MCF 10A (cell line): Measurements from ENCODE around the gene LTF. TPM values are rescaled to one million over a fixed set of nuclear protein-coding genes. Genes with fewer than 3 reads are reported as not detected.
A peak's percentile ranks its signal among the peaks of the same experiment; 100 is the strongest.

Experiments used
- BruUV-seq: library from RNA; stranded (reverse); fragments of 400-500 nt; replicated peaks from 2 replicates; lab custom pipeline; 2021; lab: Mats Ljungman, UMichigan
- CTCF ChIA-PET: fragments of 300-600 bp; sonication (Branson Sonifier 250); formaldehyde crosslinking; extraction: SDS; loops from one replicate; lab custom pipeline; 2021; ENCODE audit warnings: antibody characterized with exemption, inconsistent platforms; lab: Yijun Ruan, JAX
- POLR2A ChIA-PET: fragments of 300-600, 350-650 bp; sonication (Branson Sonifier 250); formaldehyde crosslinking; extraction: SDS; loops from one replicate; lab custom pipeline; 2020; ENCODE audit warnings: antibody characterized with exemption, inconsistent platforms; lab: Yijun Ruan, JAX
- DNase-seq: peaks from one replicate; pipeline ENCODE4 v3.0.0-alpha.2; 2018; ENCODE audit not compliant: unreplicated experiment
- H3K27ac Mint-ChIP-seq: one replicate; pipeline ENCODE4 v1.8.0; 2022; ENCODE audit warnings: mild to moderate bottlenecking, low read depth, mixed read lengths; ENCODE audit not compliant: unreplicated experiment
- H3K27me3 Mint-ChIP-seq: one replicate; pipeline ENCODE4 v1.8.0; 2022; ENCODE audit warnings: mixed read lengths; ENCODE audit not compliant: insufficient read depth, unreplicated experiment
- H3K36me3 Mint-ChIP-seq: one replicate; pipeline ENCODE4 v1.8.0; 2022; ENCODE audit warnings: mild to moderate bottlenecking, moderate library complexity, mixed read lengths; ENCODE audit not compliant: insufficient read depth, unreplicated experiment
- H3K4me1 Mint-ChIP-seq: one replicate; pipeline ENCODE4 v1.8.0; 2022; ENCODE audit warnings: mixed read lengths; ENCODE audit not compliant: insufficient read depth, unreplicated experiment
- H3K4me3 Mint-ChIP-seq: one replicate; pipeline ENCODE4 v1.8.0; 2022; ENCODE audit warnings: mild to moderate bottlenecking, moderate library complexity, mixed read lengths; ENCODE audit not compliant: unreplicated experiment
- H3K9me3 Mint-ChIP-seq: one replicate; pipeline ENCODE4 v1.8.0; 2022; ENCODE audit warnings: mixed read lengths; ENCODE audit not compliant: unreplicated experiment
- CTCF ChIP-seq: fragments of 200-600 bp; IDR thresholded peaks from one replicate; pipeline ENCODE4 v1.8.0; 2022; ENCODE audit warnings: antibody characterized with exemption, mild to moderate bottlenecking; ENCODE audit not compliant: unreplicated experiment
- intact Hi-C: fragments of 100-400 bp; cut with micrococcal nuclease; formaldehyde crosslinking; loops from 2 replicates; pipeline ENCODE4 v1.14.1; 2022
- total RNA-seq: library from RNA; stranded (reverse); gene quantifications from 2 replicates; pipeline ENCODE4 v1.2.3, GENCODE V29; 2022

LTF gene
- total RNA-seq, 1 experiment from 2014 or later = not detected

- no peak overlapping the region for H3K27ac Mint-ChIP-seq
Observed at GRCh38 chr3:46386205-46386604, 78.5 kb downstream of the LTF start.

More at GRCh38 chr3:46386205-46386604, 78.5 kb downstream of the LTF start:
- POLR2A ChIA-PET = interaction anchor here (0.6 to 1.3 kb wide), 12 partner anchors 8 to 1606 kb away, joined by 3 to 7 read pairs (median 3); no protein-coding TSS in a partner anchor
- Mint-ChIP-seq H3K36me3 (no peaks in the 10 kb centered on the region), H3K9me3 (no peaks in the 10 kb centered on the region), H3K4me1 (peaks cover 14% of the 10 kb centered on the region), H3K4me3 (peak overlapping the region; percentile 57), H3K27me3 (no peaks in the 10 kb centered on the region)
- BruUV-seq = no TSS peak
- no peak for TF ChIP-seq CTCF
- CTCF ChIA-PET = interaction anchor here (1.0 to 1.9 kb wide), 4 partner anchors 9 to 301 kb away, joined by 3 to 6 read pairs (median 4); no protein-coding TSS in a partner anchor
- intact Hi-C loops = loop anchor here (2.0 kb wide), 1 partner anchor 57 kb away; no protein-coding TSS in a partner anchor
- DNase-seq = peak; percentile 93

Other genes with a start within 250 kb of the LTF start
- not detected in 2 replicates for gene CCR3, start 222.4 kb downstream of the LTF start, total RNA-seq
- not detected in 2 replicates for gene CCR2, start 110.8 kb downstream of the LTF start, total RNA-seq
- not detected in 2 replicates for gene CCR5, start 94.0 kb downstream of the LTF start, total RNA-seq
- not detected in 2 replicates for gene CCRL2, start 57.6 kb downstream of the LTF start, total RNA-seq
- not detected in 2 replicates for gene RTP3, start 33.1 kb upstream of the LTF start, total RNA-seq
- gene LRRC2, start 101.4 kb upstream of the LTF start, total RNA-seq = not detected in 2 replicates
- not detected in 2 replicates for gene FAM240A, start 147.6 kb upstream of the LTF start, total RNA-seq
- 93.6 and 95.5 TPM in 2 replicates for gene ALS2CL, start 228.8 kb upstream of the LTF start, total RNA-seq
- 0.26 and 1.0 TPM in 2 replicates for gene TMIE, start 236.5 kb upstream of the LTF start, total RNA-seq